Mesenchymal stem cell (in vitro differentiated cells and primary cell): Measurements from ENCODE around the gene ATG10.
A peak's percentile ranks its signal among the peaks of the same experiment; 100 is the strongest.
"Not testable (repeated sequence)": the region's sequence is repeated elsewhere in the genome, so short reads cannot be mapped to it uniquely, and the experiment has no call there.

Experiments
- DNase-seq: peaks from one replicate; pipeline ENCODE4 v3.0.0-alpha.2; 2013
- H2AFZ ChIP-seq: one replicate; pipeline ENCODE4 v1.6.1; 2013; ENCODE audit warnings: low read depth, mild to moderate bottlenecking, control low read depth, inconsistent platforms, low read length, moderate library complexity
- H2AK5ac ChIP-seq: 2 replicates; pipeline ENCODE4 v1.6.1; 2013; ENCODE audit warnings: low read length, moderate library complexity, mild to moderate bottlenecking, inconsistent platforms; ENCODE audit not compliant: severe bottlenecking
- H2BK120ac ChIP-seq: one replicate; pipeline ENCODE4 v1.6.1; 2013; ENCODE audit warnings: low read depth, mild to moderate bottlenecking, inconsistent platforms, low read length, moderate library complexity
- H2BK12ac ChIP-seq, 2 experiments: one replicate each; pipeline ENCODE4 v1.6.1; 2013; ENCODE audit warnings: inconsistent platforms in 2 of 2, low read length in 2 of 2, mild to moderate bottlenecking in 2 of 2, moderate library complexity in 2 of 2, control low read depth in 1 of 2
- H2BK15ac ChIP-seq: one replicate; pipeline ENCODE4 v1.6.1; 2013; ENCODE audit warnings: mild to moderate bottlenecking, low read depth, inconsistent platforms; ENCODE audit not compliant: poor library complexity, severe bottlenecking
- H2BK5ac ChIP-seq: 2 replicates; pipeline ENCODE4 v1.6.1; 2013; ENCODE audit warnings: low read depth, mild to moderate bottlenecking, low read length, control low read depth, inconsistent platforms; ENCODE audit not compliant: poor library complexity, severe bottlenecking
- H3K14ac ChIP-seq, 2 experiments: one replicate each; pipeline ENCODE4 v1.6.1; 2013; ENCODE audit warnings: inconsistent platforms in 2 of 2, low read length in 2 of 2, control low read depth in 1 of 2, mild to moderate bottlenecking in 1 of 2, moderate library complexity in 1 of 2
- H3K18ac ChIP-seq, 2 experiments: one replicate each; pipeline ENCODE4 v1.6.1; 2013; ENCODE audit warnings: inconsistent platforms in 2 of 2, low read length in 2 of 2, control low read depth in 1 of 2, low read depth in 1 of 2, mild to moderate bottlenecking in 1 of 2
- H3K23ac ChIP-seq, 2 experiments: one replicate each; pipeline ENCODE4 v1.6.1; 2013; ENCODE audit warnings: inconsistent platforms in 2 of 2, low read length in 2 of 2, mild to moderate bottlenecking in 2 of 2, moderate library complexity in 2 of 2, control low read depth in 1 of 2
- H3K27ac ChIP-seq: 2 replicates; pipeline ENCODE4 v1.5.1; 2013; ENCODE audit warnings: mild to moderate bottlenecking, moderate library complexity, low read length, control low read depth, inconsistent platforms; ENCODE audit not compliant: poor library complexity, severe bottlenecking
- H3K27me3 ChIP-seq, 2 experiments: 2 replicates each; pipeline versions ENCODE4 v1.6.1 to v1.7.0; 2013; ENCODE audit warnings: low read length in 2 of 2, mild to moderate bottlenecking in 2 of 2, moderate library complexity in 2 of 2, control low read depth in 1 of 2, inconsistent platforms in 1 of 2; ENCODE audit not compliant: control insufficient read depth in 1 of 2, insufficient read depth in 1 of 2
- H3K36me3 ChIP-seq, 2 experiments: 2 replicates each; pipeline versions ENCODE4 v1.6.1 to v1.7.0; 2013; ENCODE audit warnings: low read length in 2 of 2, control low read depth in 1 of 2, inconsistent platforms in 1 of 2, low read depth in 1 of 2, mild to moderate bottlenecking in 1 of 2; ENCODE audit not compliant: insufficient read depth in 2 of 2, control insufficient read depth in 1 of 2
- H3K4ac ChIP-seq, 2 experiments: one replicate each; pipeline ENCODE4 v1.6.1; 2013; ENCODE audit warnings: inconsistent platforms in 2 of 2, low read length in 2 of 2, mild to moderate bottlenecking in 2 of 2, moderate library complexity in 2 of 2, control low read depth in 1 of 2, low read depth in 1 of 2
- H3K4me1 ChIP-seq: 2 replicates; pipeline ENCODE4 v1.6.1; 2013; ENCODE audit warnings: low read depth, low read length, control low read depth; ENCODE audit not compliant: control insufficient read depth, insufficient read depth
- H3K4me2 ChIP-seq: 2 replicates; pipeline ENCODE4 v1.6.1; 2013; ENCODE audit warnings: low read length, mild to moderate bottlenecking, inconsistent platforms; ENCODE audit not compliant: poor library complexity, severe bottlenecking
- H3K4me3 ChIP-seq, 2 experiments: 2 replicates each; pipeline versions ENCODE4 v1.5.1 to v1.7.0; 2013; ENCODE audit warnings: low read length in 2 of 2, mild to moderate bottlenecking in 2 of 2, control low read depth in 1 of 2, low read depth in 1 of 2; ENCODE audit not compliant: insufficient read depth in 1 of 2
- H3K79me1 ChIP-seq: replicated peaks from 2 replicates; pipeline ENCODE4 v1.6.1; 2013; ENCODE audit warnings: mild to moderate bottlenecking, control low read depth, low read length, inconsistent platforms; ENCODE audit not compliant: poor library complexity, severe bottlenecking
- H3K9ac ChIP-seq: 2 replicates; pipeline ENCODE4 v1.7.0; 2013; ENCODE audit warnings: mild to moderate bottlenecking, low read length, moderate library complexity
- H3K9me3 ChIP-seq: 2 replicates; pipeline ENCODE4 v1.7.0; 2013; ENCODE audit warnings: mild to moderate bottlenecking, low read length; ENCODE audit not compliant: control insufficient read depth
- H4K8ac ChIP-seq: one replicate; pipeline ENCODE4 v1.6.1; 2013; ENCODE audit warnings: inconsistent platforms, mild to moderate bottlenecking, low read length, moderate library complexity
- H4K91ac ChIP-seq: one replicate; pipeline ENCODE4 v1.6.1; 2013; ENCODE audit warnings: mild to moderate bottlenecking, low read length, inconsistent platforms
- WGBS: methylation state at CpG from one replicate; pipeline ENCODE4 v1.1.7; 2013; ENCODE audit warnings: mixed read lengths; 5-methylcytosine and 5-hydroxymethylcytosine counted together

The ATG10 gene

GRCh38 chr5:82068042-82068441 lies 96.2 kb downstream of the ATG10 start:
- H3K27me3 ChIP-seq, H4K8ac ChIP-seq, H3K9me3 ChIP-seq, H3K27ac ChIP-seq, H2BK12ac ChIP-seq, H3K18ac ChIP-seq, H3K79me1 ChIP-seq, H3K23ac ChIP-seq, H2BK15ac ChIP-seq, H2BK5ac ChIP-seq, H2AK5ac ChIP-seq, DNase-seq, H3K4ac ChIP-seq, H3K14ac ChIP-seq, H3K36me3 ChIP-seq, H3K4me2 ChIP-seq, H3K4me3 ChIP-seq, H4K91ac ChIP-seq, H3K4me1 ChIP-seq, H2AFZ ChIP-seq, H2BK120ac ChIP-seq, H3K9ac ChIP-seq: not testable (repeated sequence)
- WGBS, result no CpG with 5 or more reads among the region's 3 CpGs

GRCh38 chr5:82068723-82069122 lies 96.9 kb downstream of the ATG10 start:
- H2BK12ac ChIP-seq, result no peak overlapping the region
- H3K27ac ChIP-seq, result no peak overlapping the region
- H3K18ac ChIP-seq, result no peak overlapping the region
- H3K4me1 ChIP-seq, result no peaks in the 10 kb centered on the region
- no CpG with 5 or more reads among the region's 2 CpGs for WGBS
- H4K8ac ChIP-seq, result no peak overlapping the region
- H3K36me3 ChIP-seq, result no peaks in the 10 kb centered on the region
- no peak overlapping the region for H2BK15ac ChIP-seq
- H2BK120ac ChIP-seq, result no peak overlapping the region
- H3K4me3 ChIP-seq, result peak overlapping the region in 1 of 2 experiments; percentile 49
- H3K27me3 ChIP-seq, result no peaks in the 10 kb centered on the region
- no peak overlapping the region for H2BK5ac ChIP-seq
- no peak overlapping the region for H3K4ac ChIP-seq
- H3K4me2 ChIP-seq, result no peak overlapping the region
- H3K23ac ChIP-seq, result no peak overlapping the region
- H2AK5ac ChIP-seq, result no peak overlapping the region
- H2AFZ ChIP-seq, result no peak overlapping the region
- peak overlapping the region; percentile 82 for H3K9ac ChIP-seq
- H4K91ac ChIP-seq, result no peak overlapping the region
- no peaks in the 10 kb centered on the region for H3K9me3 ChIP-seq
- H3K79me1 ChIP-seq, result no peaks in the 10 kb centered on the region
- no peak for DNase-seq
- H3K14ac ChIP-seq, result no peak overlapping the region

- no peak for DNase-seq
- Histone ChIP-seq H3K27ac (no peak overlapping the region), H2AK5ac (no peak overlapping the region), H3K36me3 (no peaks in the 10 kb centered on the region), H2AFZ (no peak overlapping the region), H3K4ac (no peak overlapping the region), H3K14ac (no peak overlapping the region), H3K4me1 (no peaks in the 10 kb centered on the region), H4K8ac (no peak overlapping the region), H3K27me3 (no peaks in the 10 kb centered on the region), H2BK15ac (no peak overlapping the region), H2BK120ac (no peak overlapping the region), H2BK12ac (no peak overlapping the region), H3K18ac (no peak overlapping the region), H3K23ac (no peak overlapping the region), H2BK5ac (no peak overlapping the region), H3K79me1 (no peaks in the 10 kb centered on the region), H3K9ac (no peak overlapping the region), H4K91ac (no peak overlapping the region), H3K4me3 (no peak overlapping the region), H3K4me2 (no peak overlapping the region), H3K9me3 (no peaks in the 10 kb centered on the region)
- 56% methylated on average over 1 of the region's 2 CpGs for WGBS
Measured at GRCh38 chr5:82072138-82072537, 100.3 kb downstream of the ATG10 start.

GRCh38 chr5:82073179-82073578 lies 101.4 kb downstream of the ATG10 start:
- Histone ChIP-seq H3K23ac (no peak overlapping the region), H3K27me3 (no peaks in the 10 kb centered on the region), H3K4me2 (no peak overlapping the region), H3K36me3 (no peaks in the 10 kb centered on the region), H2BK120ac (no peak overlapping the region), H3K9me3 (no peaks in the 10 kb centered on the region), H3K27ac (no peak overlapping the region), H3K9ac (no peak overlapping the region), H3K79me1 (no peaks in the 10 kb centered on the region), H2BK5ac (no peak overlapping the region), H3K4me3 (no peak overlapping the region), H3K14ac (no peak overlapping the region), H3K4me1 (no peaks in the 10 kb centered on the region), H2BK12ac (no peak overlapping the region), H4K8ac (no peak overlapping the region), H3K4ac (no peak overlapping the region), H2BK15ac (no peak overlapping the region), H2AFZ (no peak overlapping the region), H2AK5ac (no peak overlapping the region), H3K18ac (no peak overlapping the region), H4K91ac (no peak overlapping the region)
- 95% methylated on average over 1 of the region's 1 CpG for WGBS
- DNase-seq, result peak; percentile 25
